CD4-positive, alpha-beta T cell treated with Interferon gamma for 1 hour (primary cell): ENCODE results near the gene HOTAIR.

Experiments
- DNase-seq: peaks from one replicate; pipeline ENCODE4 v3.0.0-alpha.2; 2020

Gene HOTAIR

GRCh38 chr12:53939141-53940108 lies 35.3 kb downstream of the HOTAIR start:
- DNase-seq: no peak

- DNase-seq: peak; percentile 22
Observed at GRCh38 chr12:53938326-53939140, 36.2 kb downstream of the HOTAIR start, which contains the start of gene HOXC13. Gene HOXC13, plus strand, starts transcription at chr12:53938831. Its CDS starts 76 bp downstream, at chr12:53938907.

GRCh38 chr12:53937596-53938325 lies 37.0 kb downstream of the HOTAIR start:
- no peak for DNase-seq

- no peak for DNase-seq
Observed at GRCh38 chr12:53937099-53937498, 37.7 kb downstream of the HOTAIR start.

GRCh38 chr12:53935383-53936341 lies 39.1 kb downstream of the HOTAIR start:
- DNase-seq: no peak

- DNase-seq: no peak
Observed at GRCh38 chr12:53932915-53933314, 41.8 kb downstream of the HOTAIR start.

GRCh38 chr12:53931844-53932581 lies 42.7 kb downstream of the HOTAIR start:
- DNase-seq: no peak

GRCh38 chr12:53930591-53931255 lies 44.0 kb downstream of the HOTAIR start:
- DNase-seq: no peak

GRCh38 chr12:53929527-53929926 lies 45.2 kb downstream of the HOTAIR start:
- no peak for DNase-seq

GRCh38 chr12:53928054-53928835 lies 46.5 kb downstream of the HOTAIR start:
- no peak for DNase-seq

GRCh38 chr12:53927220-53928029 lies 47.3 kb downstream of the HOTAIR start:
- DNase-seq: no peak

GRCh38 chr12:53924521-53925405 lies 50.0 kb downstream of the HOTAIR start:
- DNase-seq: no peak

GRCh38 chr12:53916788-53917655 lies 57.7 kb downstream of the HOTAIR start:
- DNase-seq: no peak
